Activated CD8-positive, alpha-beta T cell treated with anti-CD3 and anti-CD28 coated beads, Interleukin-2, amount 10 ng/mL, durations not matched to agents 7 days and 5 days (primary cell): ENCODE results near the gene VPS13A. TPM values are rescaled to one million over a fixed set of nuclear protein-coding genes. Genes with fewer than 3 reads are reported as not detected.

ENCODE experiments used
- ATAC-seq: fragments of 150-1000 bp; cut with Tn5 transposase; one replicate; pipeline ENCODE4 v1.10.0; 2021; ENCODE audit warnings: moderate library complexity
- CTCF ChIA-PET: fragments of 350-600 bp; sonication (Branson Sonifier 250); formaldehyde crosslinking; loops from one replicate; lab custom pipeline; 2021; ENCODE audit warnings: antibody characterized with exemption; lab: Charles Lee
- POLR2A ChIA-PET: fragments of 350-600 bp; sonication (Branson Sonifier 250); formaldehyde crosslinking; loops from one replicate; lab custom pipeline; 2021; ENCODE audit warnings: antibody characterized with exemption; lab: Charles Lee
- DNase-seq: peaks from one replicate; pipeline ENCODE4 v3.0.0-alpha.2; 2020
- H3K27ac Mint-ChIP-seq: one replicate; pipeline ENCODE4 v1.8.0; 2021; ENCODE audit warnings: mild to moderate bottlenecking, mixed read lengths
- H3K27me3 Mint-ChIP-seq: one replicate; pipeline ENCODE4 v1.8.0; 2021; ENCODE audit warnings: low read depth, mixed read lengths
- H3K36me3 Mint-ChIP-seq: one replicate; pipeline ENCODE4 v1.8.0; 2021; ENCODE audit warnings: low read depth, mixed read lengths
- H3K4me1 Mint-ChIP-seq: one replicate; pipeline ENCODE4 v1.8.0; 2021; ENCODE audit warnings: low read depth, mixed read lengths
- H3K4me3 Mint-ChIP-seq: one replicate; pipeline ENCODE4 v1.8.0; 2021; ENCODE audit warnings: mild to moderate bottlenecking, mixed read lengths
- H3K9me3 Mint-ChIP-seq: one replicate; pipeline ENCODE4 v1.8.0; 2022; ENCODE audit warnings: mixed read lengths; ENCODE audit not compliant: insufficient read depth
- total RNA-seq, 2 experiments: library from RNA; stranded (reverse); gene quantifications; one replicate each; pipeline ENCODE4 v1.2.3, GENCODE V29; 2021

The VPS13A gene
- total RNA-seq, 2 experiments from 2014 or later, result 39.4 to 40.2 TPM

DNA sequence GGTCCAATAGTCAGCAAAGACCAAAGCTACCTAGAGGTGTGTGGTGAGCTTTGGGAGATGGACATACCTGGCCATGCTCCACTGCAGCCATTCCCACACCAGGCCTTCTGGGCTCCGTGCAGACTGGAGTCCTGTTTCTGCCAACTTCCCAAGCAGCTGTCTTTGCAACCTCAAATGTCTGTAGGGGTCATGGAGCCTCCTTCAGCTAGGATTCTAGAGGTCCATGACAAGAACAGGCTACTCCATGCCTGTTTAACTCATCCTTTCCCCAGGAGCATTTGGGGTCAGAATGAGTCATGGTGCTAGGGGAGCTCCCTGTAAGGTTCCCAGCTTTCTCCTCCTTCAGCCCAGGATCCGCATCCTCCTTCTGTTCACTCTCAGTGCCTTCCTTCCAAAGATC lies 17.1 kb downstream of the VPS13A start:
- ATAC-seq (no peak), DNase-seq (no peak)
- CTCF ChIA-PET, result interaction anchor here (1.4 kb wide), 1 partner anchor 22 kb away, joined by 4 read pairs; no protein-coding TSS in a partner anchor
- no peak overlapping the region for H3K27ac Mint-ChIP-seq
- H3K27me3 Mint-ChIP-seq, result no peaks in the 10 kb centered on the region
- peaks cover 10% of the 10 kb centered on the region for H3K4me1 Mint-ChIP-seq
- H3K4me3 Mint-ChIP-seq, result no peak overlapping the region
- POLR2A ChIA-PET, result no interaction called here
- H3K36me3 Mint-ChIP-seq, result peaks cover 12% of the 10 kb centered on the region
- H3K9me3 Mint-ChIP-seq, result no peaks in the 10 kb centered on the region

DNA sequence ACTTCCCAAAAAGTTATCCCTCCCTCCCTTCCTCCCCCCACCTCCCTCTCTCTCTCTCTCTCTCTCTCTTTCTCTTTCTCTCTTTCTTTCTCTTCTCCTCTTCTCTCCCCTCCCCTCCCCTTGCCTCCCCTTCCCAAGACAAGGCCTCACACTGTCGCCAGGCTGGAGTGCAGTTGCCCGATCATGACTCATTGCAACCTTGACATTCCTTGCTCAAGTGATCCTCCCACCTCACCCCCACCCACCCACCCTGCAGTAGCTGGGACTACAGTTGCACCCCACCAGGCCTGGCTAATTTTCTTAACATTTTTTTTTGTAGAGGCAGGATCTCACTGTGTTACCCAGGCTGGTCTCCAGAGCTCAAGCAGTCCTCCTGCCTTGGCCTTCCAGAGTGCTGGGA lies 32.8 kb downstream of the VPS13A start:
- Mint-ChIP-seq H3K27me3 (no peaks in the 10 kb centered on the region), H3K4me1 (no peaks in the 10 kb centered on the region), H3K4me3 (no peak overlapping the region), H3K9me3 (no peaks in the 10 kb centered on the region), H3K36me3 (peaks cover 9% of the 10 kb centered on the region), H3K27ac (no peak overlapping the region)
- ATAC-seq (no peak), DNase-seq (no peak)
- ChIA-PET CTCF (no interaction called here), POLR2A (no interaction called here)

DNA sequence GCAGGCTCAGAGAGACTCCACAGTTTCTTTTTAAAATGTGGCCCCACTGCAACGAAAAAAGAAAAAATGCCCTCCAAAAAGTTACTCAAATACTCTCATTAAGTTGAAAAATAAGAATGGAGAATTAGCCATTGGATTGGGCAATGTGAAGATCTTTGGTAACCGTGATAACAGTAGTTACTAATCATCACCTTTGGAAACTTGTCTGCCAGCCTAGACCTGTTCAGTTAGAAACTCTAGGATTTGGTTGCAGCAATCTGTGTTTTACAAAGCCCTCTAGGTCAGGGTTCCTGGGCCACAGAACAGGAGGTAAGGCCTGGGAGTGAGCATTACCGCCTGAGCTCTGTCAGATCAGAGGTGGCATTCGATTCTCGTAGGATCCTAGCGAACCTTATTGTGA lies 34.2 kb downstream of the VPS13A start:
- POLR2A ChIA-PET, result no interaction called here
- Mint-ChIP-seq H3K27ac (no peak overlapping the region), H3K27me3 (no peaks in the 10 kb centered on the region), H3K36me3 (peaks cover 7% of the 10 kb centered on the region), H3K9me3 (no peaks in the 10 kb centered on the region), H3K4me3 (no peak overlapping the region), H3K4me1 (no peaks in the 10 kb centered on the region)
- ATAC-seq (no peak), DNase-seq (no peak)
- CTCF ChIA-PET, result no interaction called here

DNA sequence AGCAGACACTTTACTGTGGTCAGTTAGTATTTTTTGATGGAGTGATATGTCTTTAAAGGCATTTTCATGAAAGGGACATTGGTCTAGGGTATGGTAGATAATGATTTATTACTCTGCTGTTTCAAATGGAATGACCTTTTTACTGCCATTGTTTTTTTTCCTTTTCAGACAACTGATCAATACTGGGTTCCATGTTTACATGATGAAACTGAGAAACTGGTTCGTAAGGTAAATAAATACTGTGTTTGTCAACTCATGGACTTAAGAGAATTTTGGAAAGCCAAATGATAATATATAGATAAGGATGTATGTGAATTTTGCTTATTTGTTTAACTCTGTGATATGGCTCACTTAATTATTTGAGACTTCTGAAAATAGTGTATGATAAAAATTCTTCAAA lies 35.5 kb downstream of the VPS13A start:
- ATAC-seq (no peak), DNase-seq (no peak)
- H3K4me1 Mint-ChIP-seq, result no peaks in the 10 kb centered on the region
- no peaks in the 10 kb centered on the region for H3K9me3 Mint-ChIP-seq
- no peak overlapping the region for H3K27ac Mint-ChIP-seq
- peaks cover 9% of the 10 kb centered on the region for H3K36me3 Mint-ChIP-seq
- H3K4me3 Mint-ChIP-seq, result no peak overlapping the region
- ChIA-PET CTCF (no interaction called here), POLR2A (no interaction called here)
- H3K27me3 Mint-ChIP-seq, result no peaks in the 10 kb centered on the region

DNA sequence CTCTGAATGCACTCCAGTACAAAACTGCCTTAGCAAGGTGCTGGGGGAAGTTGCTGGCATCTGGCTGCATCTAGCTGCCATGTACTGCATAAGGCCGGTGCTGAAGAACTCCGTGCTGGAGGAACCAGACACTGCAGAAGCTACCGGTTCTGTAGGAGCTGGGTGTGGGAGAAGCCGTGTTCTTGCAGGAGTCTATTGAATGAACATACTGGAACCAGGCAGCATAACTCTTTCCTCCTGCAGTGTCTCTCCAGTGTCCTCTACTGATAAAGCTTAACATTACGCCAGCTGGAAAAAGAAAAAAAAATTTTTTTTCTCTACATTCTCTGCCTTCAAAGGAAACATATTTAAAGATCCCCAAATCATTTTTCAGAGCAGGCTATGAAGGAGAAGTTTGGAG lies 38.5 kb downstream of the VPS13A start:
- Mint-ChIP-seq H3K27ac (no peak overlapping the region), H3K4me1 (no peaks in the 10 kb centered on the region), H3K4me3 (no peak overlapping the region), H3K9me3 (no peaks in the 10 kb centered on the region), H3K36me3 (peaks cover 15% of the 10 kb centered on the region), H3K27me3 (no peaks in the 10 kb centered on the region)
- DNase-seq (no peak), ATAC-seq (no peak)
- ChIA-PET POLR2A (interaction anchor here (0.9 kb wide), 1 partner anchor 11 kb away, joined by 3 read pairs; no protein-coding TSS in a partner anchor), CTCF (interaction anchor here (1.1 to 2.5 kb wide), 4 partner anchors 22 to 59 kb away, joined by 3 to 13 read pairs (median 4); no protein-coding TSS in a partner anchor)

DNA sequence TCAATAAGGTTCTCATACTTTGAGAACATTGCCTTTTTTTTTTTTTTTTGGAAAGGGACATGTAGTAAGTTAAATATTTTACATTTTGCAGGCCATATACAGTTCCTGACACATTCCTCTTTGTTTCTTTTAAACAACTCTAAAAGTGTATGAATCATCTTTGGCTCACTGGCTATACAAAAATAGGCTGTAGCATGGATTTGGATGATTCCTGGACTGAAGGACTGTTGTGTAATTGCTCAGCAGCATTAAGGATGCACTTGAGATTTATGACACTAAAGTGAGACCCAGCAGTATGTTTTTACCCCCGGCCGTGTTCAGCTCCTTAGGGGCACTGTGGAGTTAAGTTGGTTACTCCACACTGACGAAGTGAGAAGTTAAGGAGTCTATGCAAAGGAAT lies 41.3 kb downstream of the VPS13A start:
- no peaks in the 10 kb centered on the region for H3K4me1 Mint-ChIP-seq
- ATAC-seq, result no peak
- DNase-seq, result no peak
- no peak overlapping the region for H3K27ac Mint-ChIP-seq
- POLR2A ChIA-PET, result no interaction called here
- H3K27me3 Mint-ChIP-seq, result no peaks in the 10 kb centered on the region
- CTCF ChIA-PET, result no interaction called here
- no peak overlapping the region for H3K4me3 Mint-ChIP-seq
- no peaks in the 10 kb centered on the region for H3K9me3 Mint-ChIP-seq
- H3K36me3 Mint-ChIP-seq, result peaks cover 19% of the 10 kb centered on the region

DNA sequence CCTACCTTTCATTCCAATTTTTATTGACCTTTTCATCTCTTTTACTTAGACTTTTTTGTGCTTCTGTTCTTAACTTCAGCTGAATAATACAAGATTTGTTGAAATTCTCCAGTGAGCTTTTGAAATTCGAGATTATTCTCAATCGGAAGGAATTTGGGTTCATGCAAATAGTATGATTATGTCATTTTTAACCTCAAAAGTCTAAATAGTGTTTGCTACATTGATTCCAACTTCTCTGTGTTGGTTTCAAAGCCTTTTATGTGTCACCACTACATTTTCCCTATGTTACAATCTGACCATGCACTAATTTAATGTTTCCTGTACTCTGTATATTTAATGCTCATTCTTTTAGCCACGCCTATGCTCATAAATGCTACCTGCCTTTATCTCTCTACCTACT lies 44.1 kb downstream of the VPS13A start:
- CTCF ChIA-PET, result no interaction called here
- H3K36me3 Mint-ChIP-seq, result peaks cover 26% of the 10 kb centered on the region
- ATAC-seq, result no peak

GRCh38 chr9:77224746-77225312 lies 47.5 kb downstream of the VPS13A start:
- ChIA-PET POLR2A (no interaction called here), CTCF (no interaction called here)
- ATAC-seq (no peak), DNase-seq (no peak)
- H3K27me3 Mint-ChIP-seq, result no peaks in the 10 kb centered on the region
- no peak overlapping the region for H3K4me3 Mint-ChIP-seq
- no peak overlapping the region for H3K27ac Mint-ChIP-seq
- peaks cover 38% of the 10 kb centered on the region for H3K36me3 Mint-ChIP-seq
- no peaks in the 10 kb centered on the region for H3K9me3 Mint-ChIP-seq
- no peaks in the 10 kb centered on the region for H3K4me1 Mint-ChIP-seq

More for the DNA sequence above, 44.1 kb downstream of the VPS13A start:
- no peak overlapping the region for H3K27ac Mint-ChIP-seq
- H3K9me3 Mint-ChIP-seq, result no peaks in the 10 kb centered on the region
- no peak overlapping the region for H3K4me3 Mint-ChIP-seq
- POLR2A ChIA-PET, result no interaction called here
- H3K27me3 Mint-ChIP-seq, result no peaks in the 10 kb centered on the region
- DNase-seq, result no peak
- H3K4me1 Mint-ChIP-seq, result no peaks in the 10 kb centered on the region

GRCh38 chr9:77236693-77237092 lies 59.4 kb downstream of the VPS13A start:
- Mint-ChIP-seq H3K4me1 (no peaks in the 10 kb centered on the region), H3K27ac (no peak overlapping the region), H3K9me3 (no peaks in the 10 kb centered on the region), H3K4me3 (no peak overlapping the region), H3K27me3 (no peaks in the 10 kb centered on the region), H3K36me3 (peaks cover 35% of the 10 kb centered on the region)
- ChIA-PET POLR2A (interaction anchor here (0.6 kb wide), 1 partner anchor 8 kb away, joined by 3 read pairs; no protein-coding TSS in a partner anchor), CTCF (no interaction called here)
- ATAC-seq (no peak), DNase-seq (no peak)

- POLR2A ChIA-PET, result no interaction called here
- CTCF ChIA-PET, result interaction anchor here (0.8 kb wide), 1 partner anchor 130 kb away, joined by 3 read pairs; no protein-coding TSS in a partner anchor
Observed at GRCh38 chr9:77237896-77238295, 60.6 kb downstream of the VPS13A start.

DNA sequence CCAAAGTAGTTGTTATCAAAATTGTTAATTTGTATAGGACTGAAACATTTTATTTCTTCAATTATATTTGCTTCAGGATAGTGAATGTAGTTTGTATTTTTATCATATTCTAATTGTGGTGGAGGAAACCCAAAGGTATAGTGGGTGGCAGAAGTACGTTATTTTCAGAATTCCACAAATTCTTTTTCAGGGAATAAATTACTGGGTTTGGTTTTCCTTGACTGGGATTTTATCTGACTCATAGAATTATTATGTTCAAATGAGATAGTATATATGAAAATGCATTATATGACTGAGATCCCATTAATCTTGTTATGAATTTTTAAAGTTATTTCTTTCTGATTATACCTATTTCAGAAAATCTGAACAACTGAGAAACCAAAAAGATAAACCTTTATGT lies 73.7 kb downstream of the VPS13A start:
- H3K4me1 Mint-ChIP-seq, result no peaks in the 10 kb centered on the region
- H3K9me3 Mint-ChIP-seq, result no peaks in the 10 kb centered on the region
- DNase-seq (no peak), ATAC-seq (no peak)
- ChIA-PET CTCF (no interaction called here), POLR2A (no interaction called here)
- peaks cover 26% of the 10 kb centered on the region for H3K36me3 Mint-ChIP-seq
- no peak overlapping the region for H3K27ac Mint-ChIP-seq
- no peaks in the 10 kb centered on the region for H3K27me3 Mint-ChIP-seq
- H3K4me3 Mint-ChIP-seq, result no peak overlapping the region

More at GRCh38 chr9:77237896-77238295, 60.6 kb downstream of the VPS13A start:
- H3K4me3 Mint-ChIP-seq, result no peak overlapping the region
- H3K9me3 Mint-ChIP-seq, result no peaks in the 10 kb centered on the region
- H3K27ac Mint-ChIP-seq, result no peak overlapping the region
- DNase-seq, result no peak
- peaks cover 30% of the 10 kb centered on the region for H3K36me3 Mint-ChIP-seq
- H3K4me1 Mint-ChIP-seq, result no peaks in the 10 kb centered on the region
- ATAC-seq, result no peak
- H3K27me3 Mint-ChIP-seq, result no peaks in the 10 kb centered on the region

- no peaks in the 10 kb centered on the region for H3K9me3 Mint-ChIP-seq
- ATAC-seq (no peak), DNase-seq (no peak)
- H3K36me3 Mint-ChIP-seq, result peaks cover 42% of the 10 kb centered on the region
- no peak overlapping the region for H3K4me3 Mint-ChIP-seq
- CTCF ChIA-PET, result no interaction called here
- no peak overlapping the region for H3K27ac Mint-ChIP-seq
- H3K4me1 Mint-ChIP-seq, result no peaks in the 10 kb centered on the region
- H3K27me3 Mint-ChIP-seq, result no peaks in the 10 kb centered on the region
- POLR2A ChIA-PET, result no interaction called here
Observed at GRCh38 chr9:77257275-77257674, 79.9 kb downstream of the VPS13A start.

DNA sequence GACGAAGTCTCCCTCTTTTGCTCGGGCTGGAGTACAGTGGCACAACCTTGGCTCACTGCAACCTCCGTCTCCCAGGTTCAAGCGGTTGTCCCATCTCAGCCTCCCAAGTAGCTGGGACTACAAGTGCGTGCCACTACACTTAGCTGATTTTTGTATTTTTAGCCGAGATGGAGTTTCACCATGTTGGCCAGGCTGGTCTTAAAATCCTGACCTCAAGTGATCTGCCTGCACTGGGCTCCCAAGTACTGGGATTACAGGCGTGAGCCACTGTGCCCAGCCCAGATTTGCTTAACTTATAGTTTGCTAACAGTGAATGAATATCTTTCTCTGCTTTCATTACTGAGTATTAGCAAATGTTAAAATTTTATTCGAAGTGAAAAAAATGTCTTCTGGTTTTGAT lies 84.3 kb downstream of the VPS13A start:
- Mint-ChIP-seq H3K27ac (no peak overlapping the region), H3K27me3 (no peaks in the 10 kb centered on the region), H3K4me1 (no peaks in the 10 kb centered on the region), H3K36me3 (peaks cover 51% of the 10 kb centered on the region), H3K9me3 (no peaks in the 10 kb centered on the region), H3K4me3 (no peak overlapping the region)
- DNase-seq (no peak), ATAC-seq (no peak)
- ChIA-PET POLR2A (no interaction called here), CTCF (no interaction called here)
